K562 (cell line): ENCODE results near the gene PSMD8. TPM values are rescaled to one million over a fixed set of nuclear protein-coding genes. Genes with fewer than 3 reads are reported as not detected.
A peak's percentile ranks its signal among the peaks of the same experiment; 100 is the strongest.

Experiments used
- BRD9 ChIP-seq: fragments of 450-650 bp; IDR thresholded peaks from 2 replicates; pipeline ENCODE4 v1.6.1; 2018; ENCODE audit warnings: low read depth; ENCODE audit not compliant: partially characterized antibody
- COPS2 ChIP-seq: fragments of 450-650 bp; conservative IDR thresholded peaks from 2 replicates; pipeline ENCODE4 v1.6.1; 2016; ENCODE audit warnings: mild to moderate bottlenecking, moderate library complexity
- ERF ChIP-seq: fragments of 450-650 bp; formaldehyde crosslinking; IDR thresholded peaks from 2 replicates; pipeline ENCODE4 v1.4.0; 2020; ENCODE audit warnings: mild to moderate bottlenecking, mixed read lengths
- EWSR1 ChIP-seq: fragments of 450-650 bp; IDR thresholded peaks from 2 replicates; pipeline ENCODE4 v1.6.1; 2018; ENCODE audit warnings: borderline replicate concordance, mild to moderate bottlenecking, low read depth, moderate library complexity; ENCODE audit not compliant: partially characterized antibody
- HDAC8 ChIP-seq: fragments of 450-650 bp; IDR thresholded peaks from 2 replicates; pipeline ENCODE4 v1.6.1; 2016; ENCODE audit warnings: mild to moderate bottlenecking, missing genetic modification characterization, moderate library complexity, missing compliant biosample characterization
- HNRNPUL1 ChIP-seq: fragments of 200-400 bp; formaldehyde crosslinking; IDR thresholded peaks from 2 replicates; pipeline ENCODE4 v1.6.1; 2017; ENCODE audit warnings: low read length
- KAT7 ChIP-seq: sonication (generic); formaldehyde crosslinking; IDR thresholded peaks from 2 replicates; pipeline ENCODE4 v1.8.0; 2022; ENCODE audit warnings: missing genetic modification reagents, mild to moderate bottlenecking, borderline replicate concordance
- MCM5 ChIP-seq: fragments of 450-650 bp; IDR thresholded peaks from 2 replicates; pipeline ENCODE4 v1.6.1; 2016; ENCODE audit warnings: low read depth
- NCOA1 ChIP-seq: fragments of 450-650 bp; IDR thresholded peaks from 2 replicates; pipeline ENCODE4 v1.6.1; 2016; ENCODE audit warnings: low read depth
- NCOR1 ChIP-seq: fragments of 450-650 bp; IDR thresholded peaks from 2 replicates; pipeline ENCODE4 v1.6.1; 2016; ENCODE audit warnings: mild to moderate bottlenecking, moderate library complexity
- NFYB ChIP-seq: IDR thresholded peaks from 2 replicates; pipeline ENCODE4 v1.6.1; 2011; ENCODE audit warnings: mild to moderate bottlenecking, moderate library complexity; ENCODE audit not compliant: insufficient read length; ENCODE audit errors: extremely low read depth
- PCBP2 ChIP-seq: fragments of 200-400 bp; formaldehyde crosslinking; IDR thresholded peaks from 2 replicates; pipeline ENCODE4 v1.6.1; 2018; ENCODE audit warnings: low read length, low read depth, mild to moderate bottlenecking, moderate library complexity; ENCODE audit not compliant: poor library complexity, severe bottlenecking
- PHF8 ChIP-seq: fragments of 200-600 bp; sonication (generic); IDR thresholded peaks from 2 replicates; pipeline ENCODE4 v1.6.1; 2012; ENCODE audit warnings: mixed run types, mild to moderate bottlenecking, inconsistent platforms, low read length, moderate library complexity, borderline replicate concordance
- PML ChIP-seq: IDR thresholded peaks from 2 replicates; pipeline ENCODE4 v1.6.1; 2012; ENCODE audit warnings: low read length, inconsistent platforms
- POLR3G ChIP-seq: IDR thresholded peaks from 2 replicates; pipeline ENCODE4 v1.6.1; 2011; ENCODE audit not compliant: insufficient read length, insufficient replicate concordance; ENCODE audit errors: extremely low read depth
- PRDM10 ChIP-seq: fragments of 450-650 bp; IDR thresholded peaks from 2 replicates; pipeline ENCODE4 v1.6.1; 2018; ENCODE audit not compliant: partially characterized antibody
- RBM17 ChIP-seq: fragments of 200-400 bp; formaldehyde crosslinking; IDR thresholded peaks from 2 replicates; pipeline ENCODE4 v1.6.1; 2017; ENCODE audit warnings: low read depth, mild to moderate bottlenecking, low read length, borderline replicate concordance
- RBM34 ChIP-seq: fragments of 200-400 bp; formaldehyde crosslinking; IDR thresholded peaks from 2 replicates; pipeline ENCODE4 v1.6.1; 2018; ENCODE audit warnings: low read length, borderline replicate concordance; ENCODE audit not compliant: insufficient read depth
- SIRT6 ChIP-seq: IDR thresholded peaks from one replicate; pipeline ENCODE4 v1.6.1; 2012; ENCODE audit warnings: low read depth, mild to moderate bottlenecking, control low read depth, inconsistent platforms, low read length, moderate library complexity
- TRIM28 ChIP-seq: fragments of 450-650 bp; IDR thresholded peaks from 2 replicates; pipeline ENCODE4 v1.6.1; 2017
- XRCC5 ChIP-seq: fragments of 200-400 bp; formaldehyde crosslinking; IDR thresholded peaks from 2 replicates; pipeline ENCODE4 v1.6.1; 2017; ENCODE audit warnings: low read depth, mild to moderate bottlenecking, low read length
- ZNF57 ChIP-seq: fragments of 450-650 bp; formaldehyde crosslinking; IDR thresholded peaks from 2 replicates; pipeline ENCODE4 v1.4.0; 2020; ENCODE audit warnings: mild to moderate bottlenecking, moderate library complexity
- ZNF75A ChIP-seq: fragments of 450-650 bp; formaldehyde crosslinking; IDR thresholded peaks from 2 replicates; pipeline ENCODE4 v1.4.0; 2020; ENCODE audit warnings: mild to moderate bottlenecking
- ZNF76 ChIP-seq: fragments of 250-450 bp; sonication (Bioruptor Pico); IDR thresholded peaks from 2 replicates; pipeline ENCODE4 v1.4.0; 2020; ENCODE audit warnings: mild to moderate bottlenecking, moderate library complexity, borderline replicate concordance
- ZNF79 ChIP-seq: fragments of 250-450 bp; sonication (Bioruptor Pico); IDR thresholded peaks from 2 replicates; pipeline ENCODE4 v1.4.0; 2020; ENCODE audit warnings: low read depth, mild to moderate bottlenecking, moderate library complexity
- polyA plus RNA-seq, 8 experiments: library from polyadenylated mRNA; depleted of rRNA in 4 of 8; stranded (reverse) in 5 of 8; unstranded in 3 of 8; fragments of >200 nt; fragmentation: Nextera tagmentation in 2 of 8; fragmentation: Illumina TruSeq in 1 of 8; extraction: Ambion mirVana in 2 of 8; extraction: Trizol in 1 of 8; gene quantifications; 2 replicates each; pipeline versions ENCODE4 v1.2.1 to v1.2.3, GENCODE V29; 2011 to 2014; ENCODE audit warnings: inconsistent platforms in 1 of 8, missing spikeins in 1 of 8
- total RNA-seq, 7 experiments: library from RNA; depleted of rRNA in 6 of 7; stranded (reverse); fragments of >200 nt in 6 of 7; fragmentation: Illumina TruSeq in 2 of 7; extraction: Trizol in 2 of 7; gene quantifications; 2 replicates each; pipeline versions ENCODE4 v1.2.1 to v1.2.3, GENCODE V29; 2011 to 2021; ENCODE audit warnings: low replicate concordance in 1 of 7
- TF ChIP-seq, protein P1 (sequence below): fragments of 200-800 bp; sonication (Bioruptor generic); IDR thresholded peaks from 2 replicates; pipeline ENCODE4 v1.6.1; 2017; ENCODE audit warnings: missing genetic modification characterization, missing compliant biosample characterization

Gene PSMD8
- total and polyA plus RNA-seq, 9 of the 15 experiments (the other 6 are each of a cell fraction or from before 2014, with no cell fraction given) = 130 to 583 (median 315) TPM

- TF ChIP-seq, protein P1, sequence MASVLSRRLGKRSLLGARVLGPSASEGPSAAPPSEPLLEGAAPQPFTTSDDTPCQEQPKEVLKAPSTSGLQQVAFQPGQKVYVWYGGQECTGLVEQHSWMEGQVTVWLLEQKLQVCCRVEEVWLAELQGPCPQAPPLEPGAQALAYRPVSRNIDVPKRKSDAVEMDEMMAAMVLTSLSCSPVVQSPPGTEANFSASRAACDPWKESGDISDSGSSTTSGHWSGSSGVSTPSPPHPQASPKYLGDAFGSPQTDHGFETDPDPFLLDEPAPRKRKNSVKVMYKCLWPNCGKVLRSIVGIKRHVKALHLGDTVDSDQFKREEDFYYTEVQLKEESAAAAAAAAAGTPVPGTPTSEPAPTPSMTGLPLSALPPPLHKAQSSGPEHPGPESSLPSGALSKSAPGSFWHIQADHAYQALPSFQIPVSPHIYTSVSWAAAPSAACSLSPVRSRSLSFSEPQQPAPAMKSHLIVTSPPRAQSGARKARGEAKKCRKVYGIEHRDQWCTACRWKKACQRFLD (CRISPR knock-in tag) = no peak
- TF ChIP-seq NCOR1 (no peak), ZNF57 (CRISPR knock-in tag) (no peak), NFYB (peak; percentile 15), HDAC8 (no peak), HNRNPUL1 (no peak), NCOA1 (peak; percentile 36; the same call in 1 of the 2 replicates), XRCC5 (no peak), ZNF75A (no peak), RBM17 (no peak), MCM5 (no peak), KAT7 (no peak), ZNF79 (CRISPR knock-in tag) (no peak), RBM34 (no peak), ERF (CRISPR knock-in tag) (no peak), PHF8 (peak; percentile 54; the same call in 1 of the 2 replicates), PRDM10 (peak; percentile 94), ZNF76 (CRISPR knock-in tag) (no peak), PCBP2 (no peak), TRIM28 (no peak), BRD9 (peak; percentile 18), EWSR1 (no peak), COPS2 (no peak), PML (no peak), SIRT6 (no peak), POLR3G (no peak)
These were observed 38.3 kb upstream of the PSMD8 start (continued) for GRCh38 chr19:38335949-38336637.
